ENCODE measurements around the gene EFCAB11.

DNA sequence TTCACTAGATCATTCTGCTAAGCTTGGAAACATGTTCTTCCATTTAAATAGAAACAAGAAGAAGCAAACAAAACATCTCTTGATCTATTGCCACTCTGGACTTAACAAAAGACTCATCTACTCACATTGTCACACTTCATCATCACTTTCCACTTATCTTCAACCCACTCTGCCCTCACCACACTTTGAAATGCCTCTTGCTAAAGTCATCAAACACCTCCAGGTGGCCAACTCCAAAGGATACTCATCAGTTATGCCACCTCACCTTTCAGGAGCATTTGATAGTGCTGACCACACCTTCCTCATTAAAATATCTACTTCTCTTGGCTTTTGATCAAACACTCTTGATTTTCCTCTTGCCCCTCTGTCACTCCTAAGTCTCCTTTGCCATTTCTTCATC, 7.2 kb downstream of the EFCAB11 start:
- TF ChIP-seq, protein P1, sequence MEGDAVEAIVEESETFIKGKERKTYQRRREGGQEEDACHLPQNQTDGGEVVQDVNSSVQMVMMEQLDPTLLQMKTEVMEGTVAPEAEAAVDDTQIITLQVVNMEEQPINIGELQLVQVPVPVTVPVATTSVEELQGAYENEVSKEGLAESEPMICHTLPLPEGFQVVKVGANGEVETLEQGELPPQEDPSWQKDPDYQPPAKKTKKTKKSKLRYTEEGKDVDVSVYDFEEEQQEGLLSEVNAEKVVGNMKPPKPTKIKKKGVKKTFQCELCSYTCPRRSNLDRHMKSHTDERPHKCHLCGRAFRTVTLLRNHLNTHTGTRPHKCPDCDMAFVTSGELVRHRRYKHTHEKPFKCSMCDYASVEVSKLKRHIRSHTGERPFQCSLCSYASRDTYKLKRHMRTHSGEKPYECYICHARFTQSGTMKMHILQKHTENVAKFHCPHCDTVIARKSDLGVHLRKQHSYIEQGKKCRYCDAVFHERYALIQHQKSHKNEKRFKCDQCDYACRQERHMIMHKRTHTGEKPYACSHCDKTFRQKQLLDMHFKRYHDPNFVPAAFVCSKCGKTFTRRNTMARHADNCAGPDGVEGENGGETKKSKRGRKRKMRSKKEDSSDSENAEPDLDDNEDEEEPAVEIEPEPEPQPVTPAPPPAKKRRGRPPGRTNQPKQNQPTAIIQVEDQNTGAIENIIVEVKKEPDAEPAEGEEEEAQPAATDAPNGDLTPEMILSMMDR (IDR thresholded peaks at IDR 0.05), result no peak
- TF ChIP-seq POLR2A (IDR thresholded peaks at IDR 0.05), result no peak
